Activated CD4-positive, alpha-beta T cell treated with anti-CD3 and anti-CD28 coated beads, Interleukin-2, amount 10 ng/mL, durations not matched to agents 7 days and 5 days (primary cell): ENCODE data around the gene COL15A1. TPM values are rescaled to one million over a fixed set of nuclear protein-coding genes. Genes with fewer than 3 reads are reported as not detected.
"Not testable (repeated sequence)": the region's sequence is repeated elsewhere in the genome, so short reads cannot be mapped to it uniquely, and the experiment has no call there.

Source experiments
- CTCF ChIA-PET: fragments of 350-600 bp; sonication (Branson Sonifier 250); formaldehyde crosslinking; loops from one replicate; lab custom pipeline; 2021; ENCODE audit warnings: antibody characterized with exemption; lab: Charles Lee
- POLR2A ChIA-PET: fragments of 350-600 bp; sonication (Branson Sonifier 250); formaldehyde crosslinking; loops from one replicate; lab custom pipeline; 2021; ENCODE audit warnings: antibody characterized with exemption; lab: Charles Lee
- DNase-seq: peaks from one replicate; pipeline ENCODE4 v3.0.0-alpha.2; 2020
- H3K27ac Mint-ChIP-seq: one replicate; pipeline ENCODE4 v1.8.0; 2021; ENCODE audit warnings: mild to moderate bottlenecking, moderate library complexity, mixed read lengths
- H3K27me3 Mint-ChIP-seq: one replicate; pipeline ENCODE4 v1.8.0; 2021; ENCODE audit warnings: mixed read lengths
- H3K36me3 Mint-ChIP-seq: one replicate; pipeline ENCODE4 v1.8.0; 2021; ENCODE audit warnings: low read depth, mixed read lengths
- H3K4me1 Mint-ChIP-seq: one replicate; pipeline ENCODE4 v1.8.0; 2021; ENCODE audit warnings: mixed read lengths
- H3K4me3 Mint-ChIP-seq: one replicate; pipeline ENCODE4 v1.8.0; 2021; ENCODE audit warnings: mild to moderate bottlenecking, moderate library complexity, mixed read lengths
- H3K9me3 Mint-ChIP-seq: one replicate; pipeline ENCODE4 v1.8.0; 2021; ENCODE audit warnings: mixed read lengths
- total RNA-seq, 2 experiments: library from RNA; stranded (reverse); gene quantifications; one replicate each; pipeline ENCODE4 v1.2.3, GENCODE V29; 2021

The COL15A1 gene
- total RNA-seq = under 1 TPM; 0.07 to 0.12 TPM

DNA sequence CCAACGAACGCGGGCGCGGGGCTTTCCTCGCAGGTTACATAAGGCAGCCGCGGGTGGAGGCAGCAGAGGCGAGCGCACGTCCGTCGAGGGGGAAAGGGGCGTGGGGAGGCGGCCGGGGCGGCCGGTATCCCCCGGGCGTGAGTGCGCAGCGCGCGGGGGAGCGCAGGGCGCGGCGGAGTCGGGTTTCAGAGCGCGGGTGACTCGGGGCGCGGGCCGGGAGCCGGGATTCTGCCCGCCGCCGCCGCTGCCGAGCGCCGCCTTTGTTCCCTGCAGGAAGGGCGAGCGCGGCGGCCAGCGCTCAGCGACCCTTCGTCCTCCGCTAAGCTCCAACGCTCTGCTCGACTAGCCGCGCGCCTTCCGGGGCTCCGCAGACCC lies at the start of gene COL15A1:
TSS of gene COL15A1 (plus strand) at position 226 of the 375 bp plus-strand sequence. CDS start 155 bp downstream, outside the sequence.
- ChIA-PET CTCF (no interaction called here), POLR2A (no interaction called here)
- H3K36me3 Mint-ChIP-seq = no peaks in the 10 kb centered on the region
- H3K4me3 Mint-ChIP-seq = peak within 1 kb of the TSS; percentile 52
- no peaks in the 10 kb centered on the region for H3K9me3 Mint-ChIP-seq
- H3K27ac Mint-ChIP-seq = no peak within 1 kb of the TSS
- peaks cover 81% of the 10 kb centered on the region for H3K27me3 Mint-ChIP-seq
- no peak for DNase-seq
- peaks cover 21% of the 10 kb centered on the region for H3K4me1 Mint-ChIP-seq

DNA sequence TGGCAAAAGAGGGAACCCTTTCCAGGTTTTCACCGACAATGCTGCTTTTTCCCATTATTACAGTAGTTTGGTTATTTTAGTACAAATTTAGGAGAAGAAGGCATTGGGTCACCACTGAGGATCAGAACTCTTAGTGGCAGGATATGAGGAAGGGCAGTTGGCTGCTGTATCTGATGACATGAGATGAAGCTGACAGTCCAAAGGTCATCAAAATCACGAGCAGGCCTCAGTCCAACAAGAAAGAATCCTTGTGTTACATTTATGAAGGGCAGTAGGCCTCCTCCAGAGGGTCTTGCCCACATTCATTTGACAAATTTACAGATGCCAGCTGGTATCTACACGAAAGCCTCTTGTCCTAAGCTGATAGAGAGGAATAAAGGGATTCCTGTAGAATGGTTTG lies 49.5 kb upstream of the COL15A1 start:
- Mint-ChIP-seq H3K4me1 (no peaks in the 10 kb centered on the region), H3K27ac (no peak overlapping the region), H3K4me3 (no peak overlapping the region), H3K9me3 (no peaks in the 10 kb centered on the region), H3K27me3 (peaks cover 17% of the 10 kb centered on the region), H3K36me3 (no peaks in the 10 kb centered on the region)
- no peak for DNase-seq
- POLR2A ChIA-PET = no interaction called here
- CTCF ChIA-PET = no interaction called here

GRCh38 chr9:98894761-98895160 lies 48.9 kb upstream of the COL15A1 start:
- Mint-ChIP-seq H3K27ac (no peak overlapping the region), H3K4me3 (no peak overlapping the region), H3K36me3 (no peaks in the 10 kb centered on the region), H3K4me1 (peaks cover 2% of the 10 kb centered on the region), H3K27me3 (peaks cover 17% of the 10 kb centered on the region), H3K9me3 (no peaks in the 10 kb centered on the region)
- ChIA-PET CTCF (no interaction called here), POLR2A (no interaction called here)
- DNase-seq = no peak

GRCh38 chr9:98896632-98897031 lies 47.1 kb upstream of the COL15A1 start:
- Mint-ChIP-seq H3K27ac (no peak overlapping the region), H3K36me3 (no peaks in the 10 kb centered on the region), H3K4me1 (peaks cover 2% of the 10 kb centered on the region), H3K9me3 (no peaks in the 10 kb centered on the region), H3K4me3 (no peak overlapping the region), H3K27me3 (peaks cover 17% of the 10 kb centered on the region)
- ChIA-PET POLR2A (no interaction called here), CTCF (no interaction called here)
- DNase-seq = no peak

GRCh38 chr9:98897745-98898144 lies 46.0 kb upstream of the COL15A1 start:
- ChIA-PET POLR2A (no interaction called here), CTCF (no interaction called here)
- Mint-ChIP-seq H3K4me3 (no peak overlapping the region), H3K4me1 (peaks cover 2% of the 10 kb centered on the region), H3K36me3 (no peaks in the 10 kb centered on the region), H3K27me3 (peaks cover 16% of the 10 kb centered on the region), H3K27ac (no peak overlapping the region), H3K9me3 (no peaks in the 10 kb centered on the region)
- DNase-seq = no peak

DNA sequence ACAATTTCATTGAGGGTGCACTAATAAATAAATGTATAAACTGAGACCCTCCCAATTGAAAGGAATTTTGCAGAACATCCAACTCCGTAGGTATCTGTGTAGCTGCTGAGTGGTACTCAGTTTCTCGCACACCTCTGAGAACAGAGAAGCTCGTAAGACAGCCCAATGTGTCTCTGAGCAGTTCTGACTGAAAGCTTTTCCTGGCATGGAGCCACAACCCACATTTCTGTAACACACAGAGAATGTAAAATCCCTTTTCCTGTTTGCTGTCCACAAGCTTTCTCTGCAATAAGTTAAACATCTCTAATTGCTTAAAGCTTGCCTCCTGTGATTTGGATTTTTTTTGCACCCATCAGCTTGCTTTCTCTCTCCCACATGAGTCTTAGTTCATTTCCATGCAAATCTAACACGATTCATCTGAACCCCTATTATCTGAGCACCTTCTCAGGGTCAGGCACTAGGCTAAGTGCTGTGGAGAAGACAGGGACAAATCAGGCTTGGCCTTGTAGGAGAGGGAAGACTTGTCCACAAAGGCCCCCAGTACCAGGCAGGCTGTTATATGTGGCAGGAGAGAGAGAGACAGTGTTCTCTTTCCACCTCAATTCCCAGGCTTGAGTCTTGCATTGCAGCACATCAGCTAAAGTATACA lies 44.2 kb upstream of the COL15A1 start:
- Mint-ChIP-seq H3K9me3 (no peaks in the 10 kb centered on the region), H3K4me1 (peaks cover 2% of the 10 kb centered on the region), H3K36me3 (no peaks in the 10 kb centered on the region), H3K27me3 (peaks cover 13% of the 10 kb centered on the region), H3K4me3 (no peak overlapping the region), H3K27ac (no peak overlapping the region)
- CTCF ChIA-PET = interaction anchor here (0.6 to 1.3 kb wide), 3 partner anchors 10 to 1080 kb away, joined by 3 read pairs; no protein-coding TSS in a partner anchor
- DNase-seq = no peak
- POLR2A ChIA-PET = interaction anchor here (0.7 kb wide), 1 partner anchor 1434 kb away, joined by 3 read pairs; no protein-coding TSS in a partner anchor

- POLR2A ChIA-PET = no interaction called here
- H3K27me3 Mint-ChIP-seq = peaks cover 12% of the 10 kb centered on the region
- H3K4me1 Mint-ChIP-seq = peaks cover 2% of the 10 kb centered on the region
- DNase-seq = no peak
- no peak overlapping the region for H3K27ac Mint-ChIP-seq
- no peak overlapping the region for H3K4me3 Mint-ChIP-seq
- no peaks in the 10 kb centered on the region for H3K9me3 Mint-ChIP-seq
- H3K36me3 Mint-ChIP-seq = no peaks in the 10 kb centered on the region
- CTCF ChIA-PET = interaction anchor here (0.6 kb wide), 2 partner anchors 13 to 1079 kb away, joined by 3 read pairs; no protein-coding TSS in a partner anchor
These were observed 43.5 kb upstream of the COL15A1 start for GRCh38 chr9:98900244-98900643.

- DNase-seq = no peak
These were observed 43.0 kb upstream of the COL15A1 start for GRCh38 chr9:98900725-98901124.

GRCh38 chr9:98901843-98902242 lies 41.9 kb upstream of the COL15A1 start:
- CTCF ChIA-PET, H3K36me3 Mint-ChIP-seq, DNase-seq, H3K27ac Mint-ChIP-seq, H3K9me3 Mint-ChIP-seq, POLR2A ChIA-PET, H3K4me1 Mint-ChIP-seq, H3K4me3 Mint-ChIP-seq: not testable (repeated sequence)
- H3K27me3 Mint-ChIP-seq = peaks cover 15% of the 10 kb centered on the region

More at GRCh38 chr9:98900725-98901124, 43.0 kb upstream of the COL15A1 start:
- Mint-ChIP-seq H3K9me3 (no peaks in the 10 kb centered on the region), H3K27ac (no peak overlapping the region), H3K4me1 (peaks cover 2% of the 10 kb centered on the region), H3K27me3 (peaks cover 9% of the 10 kb centered on the region), H3K36me3 (no peaks in the 10 kb centered on the region), H3K4me3 (no peak overlapping the region)
- CTCF ChIA-PET = no interaction called here
- POLR2A ChIA-PET = no interaction called here

- no peak for DNase-seq
- H3K36me3 Mint-ChIP-seq = no peaks in the 10 kb centered on the region
- CTCF ChIA-PET = no interaction called here
- no peak overlapping the region for H3K4me3 Mint-ChIP-seq
- H3K27me3 Mint-ChIP-seq = peaks cover 12% of the 10 kb centered on the region
- no peak overlapping the region for H3K27ac Mint-ChIP-seq
- peaks cover 2% of the 10 kb centered on the region for H3K4me1 Mint-ChIP-seq
- POLR2A ChIA-PET = no interaction called here
- no peaks in the 10 kb centered on the region for H3K9me3 Mint-ChIP-seq
These were observed 41.2 kb upstream of the COL15A1 start for GRCh38 chr9:98902516-98902915.

DNA sequence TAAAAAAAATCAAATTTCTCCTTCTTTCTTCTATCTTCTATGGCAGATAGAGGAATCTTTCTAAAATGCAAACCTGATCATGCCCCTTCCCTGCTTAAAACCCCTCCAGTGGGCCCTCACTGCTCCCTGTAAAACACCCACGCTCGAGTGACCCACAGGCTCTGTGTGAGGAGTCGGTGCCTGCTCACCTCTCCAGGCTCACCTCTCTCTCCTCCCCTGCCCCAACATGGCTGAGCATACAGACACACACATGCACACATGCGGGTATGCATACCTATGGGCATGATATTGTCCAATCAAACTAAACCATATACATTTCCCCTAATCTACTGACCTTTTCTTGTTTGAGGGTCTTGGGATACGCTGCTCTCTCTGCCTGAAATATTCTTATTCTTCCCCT lies 40.8 kb upstream of the COL15A1 start:
- ChIA-PET CTCF (no interaction called here), POLR2A (no interaction called here)
- H3K27ac Mint-ChIP-seq = no peak overlapping the region
- H3K4me1 Mint-ChIP-seq = peaks cover 2% of the 10 kb centered on the region
- no peak overlapping the region for H3K4me3 Mint-ChIP-seq
- H3K9me3 Mint-ChIP-seq = no peaks in the 10 kb centered on the region
- no peaks in the 10 kb centered on the region for H3K36me3 Mint-ChIP-seq
- no peak for DNase-seq
- H3K27me3 Mint-ChIP-seq = peaks cover 11% of the 10 kb centered on the region

DNA sequence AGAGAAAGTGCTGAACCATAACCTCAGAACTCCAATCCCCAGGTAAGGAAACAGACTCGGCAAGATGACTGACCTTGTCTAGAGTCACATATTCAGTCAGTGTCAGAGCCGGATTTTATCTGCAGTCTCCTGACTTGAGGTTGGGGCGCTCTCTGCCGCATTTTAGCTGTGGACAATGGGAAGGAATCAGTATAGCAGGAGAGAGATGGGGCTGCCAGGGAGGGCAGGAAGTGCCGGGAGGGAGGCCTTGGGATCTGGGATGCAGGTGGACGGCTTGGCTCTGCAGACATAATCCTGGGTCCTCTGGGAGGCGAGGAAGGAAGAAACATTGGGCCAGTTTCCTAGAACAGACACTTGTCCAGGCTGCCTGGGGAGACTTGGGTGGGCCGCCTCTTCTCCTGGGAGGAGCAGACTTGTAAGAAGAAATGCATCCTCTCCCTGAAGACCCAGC lies 39.7 kb upstream of the COL15A1 start:
- Mint-ChIP-seq H3K9me3 (no peaks in the 10 kb centered on the region), H3K27me3 (peaks cover 5% of the 10 kb centered on the region), H3K27ac (no peak overlapping the region), H3K4me3 (no peak overlapping the region), H3K36me3 (no peaks in the 10 kb centered on the region), H3K4me1 (peaks cover 2% of the 10 kb centered on the region)
- POLR2A ChIA-PET = no interaction called here
- no peak for DNase-seq
- CTCF ChIA-PET = no interaction called here

- CTCF ChIA-PET = interaction anchor here (1.1 kb wide), 1 partner anchor 13 kb away, joined by 3 read pairs; no protein-coding TSS in a partner anchor
- H3K27ac Mint-ChIP-seq = no peak overlapping the region
- POLR2A ChIA-PET = no interaction called here
These were observed 38.7 kb upstream of the COL15A1 start for GRCh38 chr9:98905015-98905414.

More at GRCh38 chr9:98905015-98905414, 38.7 kb upstream of the COL15A1 start:
- peaks cover 5% of the 10 kb centered on the region for H3K27me3 Mint-ChIP-seq
- H3K4me3 Mint-ChIP-seq = no peak overlapping the region
- DNase-seq = no peak
- no peaks in the 10 kb centered on the region for H3K36me3 Mint-ChIP-seq
- no peaks in the 10 kb centered on the region for H3K4me1 Mint-ChIP-seq
- H3K9me3 Mint-ChIP-seq = no peaks in the 10 kb centered on the region
